Measurements from ENCODE around the gene USP35. TPM values are rescaled to one million over a fixed set of nuclear protein-coding genes. Genes with fewer than 3 reads are reported as not detected.

USP35 gene
- total RNA-seq, 1 experiment from 2014 or later = 6.0 TPM

- ChIA-PET CTCF (no interaction called here), RAD21 (ENCODE audit: low non-redundant PET in 1 of 2, low total read pairs in 2 of 2, uncharacterized antibody in 2 of 2, unreplicated experiment in 2 of 2) (no interaction called here), POLR2A (no interaction called here)
- Histone ChIP-seq H3K4me1 (ENCODE audit: control insufficient read depth in 1 of 2, insufficient read depth in 2 of 2, low read length in 2 of 2) (peaks cover 0 to 7% of the 10 kb centered on the region in 2 experiments; a peak in 2 of 4 replicates), H3K9ac (ENCODE audit: low read length) (no peak overlapping the region), H3K4me2 (ENCODE audit: low read length) (no peak overlapping the region), H3K36me3 (ENCODE audit: control insufficient read depth in 1 of 2, insufficient read depth in 2 of 2, low read length in 2 of 2) (peaks cover 0 to 10% of the 10 kb centered on the region in 2 experiments; a peak in 1 of 4 replicates), H3K9me3 (ENCODE audit: control insufficient read depth in 1 of 2, insufficient read depth in 1 of 2, low read depth in 1 of 2, low read length in 2 of 2) (no peaks in the 10 kb centered on the region), H2AFZ (ENCODE audit: low read depth, low read length, poor library complexity, severe bottlenecking) (no peak overlapping the region), H3K79me2 (ENCODE audit: insufficient read depth, low read length) (no peaks in the 10 kb centered on the region), H3K27me3 (ENCODE audit: insufficient read depth, low read length) (no peaks in the 10 kb centered on the region), H3K27ac (ENCODE audit: low read depth, low read length) (no peak overlapping the region), H3K9me2 (ENCODE audit: insufficient read depth) (no peaks in the 10 kb centered on the region), H3K4me3 (replicated peaks in 1 of 2; ENCODE audit: low read depth in 1 of 2, low read length in 2 of 2) (no peak overlapping the region), H4K20me1 (ENCODE audit: insufficient read depth) (no peaks in the 10 kb centered on the region)
- TF ChIP-seq EGR1 (IDR thresholded peaks at IDR 0.05; ENCODE audit: low read depth) (no peak), RAD21 (IDR thresholded peaks at IDR 0.05; ENCODE audit: low read depth) (no peak), CEBPB (IDR thresholded peaks at IDR 0.05; ENCODE audit: low read depth) (no peak), ELF1 (IDR thresholded peaks at IDR 0.05; ENCODE audit: borderline replicate concordance, low read depth) (no peak), CBX3 (IDR thresholded peaks at IDR 0.05; ENCODE audit: low read depth) (no peak), TCF7L2 (IDR thresholded peaks at IDR 0.05; ENCODE audit: borderline replicate concordance, extremely low read depth, insufficient read depth, insufficient read length) (no peak), ZFX (IDR thresholded peaks at IDR 0.05) (no peak), SP1 (IDR thresholded peaks at IDR 0.05; ENCODE audit: low read depth) (no peak), ZNF274 (IDR thresholded peaks at IDR 0.05; ENCODE audit: low read depth, low read length) (no peak), EZH2 (IDR thresholded peaks at IDR 0.05) (no peak)
- TF ChIP-seq, protein P1, sequence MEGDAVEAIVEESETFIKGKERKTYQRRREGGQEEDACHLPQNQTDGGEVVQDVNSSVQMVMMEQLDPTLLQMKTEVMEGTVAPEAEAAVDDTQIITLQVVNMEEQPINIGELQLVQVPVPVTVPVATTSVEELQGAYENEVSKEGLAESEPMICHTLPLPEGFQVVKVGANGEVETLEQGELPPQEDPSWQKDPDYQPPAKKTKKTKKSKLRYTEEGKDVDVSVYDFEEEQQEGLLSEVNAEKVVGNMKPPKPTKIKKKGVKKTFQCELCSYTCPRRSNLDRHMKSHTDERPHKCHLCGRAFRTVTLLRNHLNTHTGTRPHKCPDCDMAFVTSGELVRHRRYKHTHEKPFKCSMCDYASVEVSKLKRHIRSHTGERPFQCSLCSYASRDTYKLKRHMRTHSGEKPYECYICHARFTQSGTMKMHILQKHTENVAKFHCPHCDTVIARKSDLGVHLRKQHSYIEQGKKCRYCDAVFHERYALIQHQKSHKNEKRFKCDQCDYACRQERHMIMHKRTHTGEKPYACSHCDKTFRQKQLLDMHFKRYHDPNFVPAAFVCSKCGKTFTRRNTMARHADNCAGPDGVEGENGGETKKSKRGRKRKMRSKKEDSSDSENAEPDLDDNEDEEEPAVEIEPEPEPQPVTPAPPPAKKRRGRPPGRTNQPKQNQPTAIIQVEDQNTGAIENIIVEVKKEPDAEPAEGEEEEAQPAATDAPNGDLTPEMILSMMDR (IDR thresholded peaks at IDR 0.05 in 2 of 3, conservative IDR thresholded peaks at IDR 0.05 in 1 of 3; ENCODE audit: borderline replicate concordance in 1 of 3, insufficient read depth in 1 of 3, low read depth in 2 of 3, low read length in 2 of 3) = no peak
- TF ChIP-seq, protein P2, sequence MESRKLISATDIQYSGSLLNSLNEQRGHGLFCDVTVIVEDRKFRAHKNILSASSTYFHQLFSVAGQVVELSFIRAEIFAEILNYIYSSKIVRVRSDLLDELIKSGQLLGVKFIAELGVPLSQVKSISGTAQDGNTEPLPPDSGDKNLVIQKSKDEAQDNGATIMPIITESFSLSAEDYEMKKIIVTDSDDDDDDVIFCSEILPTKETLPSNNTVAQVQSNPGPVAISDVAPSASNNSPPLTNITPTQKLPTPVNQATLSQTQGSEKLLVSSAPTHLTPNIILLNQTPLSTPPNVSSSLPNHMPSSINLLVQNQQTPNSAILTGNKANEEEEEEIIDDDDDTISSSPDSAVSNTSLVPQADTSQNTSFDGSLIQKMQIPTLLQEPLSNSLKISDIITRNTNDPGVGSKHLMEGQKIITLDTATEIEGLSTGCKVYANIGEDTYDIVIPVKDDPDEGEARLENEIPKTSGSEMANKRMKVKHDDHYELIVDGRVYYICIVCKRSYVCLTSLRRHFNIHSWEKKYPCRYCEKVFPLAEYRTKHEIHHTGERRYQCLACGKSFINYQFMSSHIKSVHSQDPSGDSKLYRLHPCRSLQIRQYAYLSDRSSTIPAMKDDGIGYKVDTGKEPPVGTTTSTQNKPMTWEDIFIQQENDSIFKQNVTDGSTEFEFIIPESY (IDR thresholded peaks at IDR 0.05; ENCODE audit: extremely low read depth, insufficient replicate concordance, low read length) = no peak
- TF ChIP-seq, protein P3, sequence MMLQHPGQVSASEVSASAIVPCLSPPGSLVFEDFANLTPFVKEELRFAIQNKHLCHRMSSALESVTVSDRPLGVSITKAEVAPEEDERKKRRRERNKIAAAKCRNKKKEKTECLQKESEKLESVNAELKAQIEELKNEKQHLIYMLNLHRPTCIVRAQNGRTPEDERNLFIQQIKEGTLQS (IDR thresholded peaks at IDR 0.05) = no peak
- intact Hi-C loops (cut with micrococcal nuclease) = no loop called here
- no TSS peak for BruUV-seq (replicated peaks)
- DNase-seq (ENCODE audit: low read depth, low spot score) (no peak), ATAC-seq (no peak)
These were observed 24.1 kb downstream of the USP35 start for GRCh38 chr11:78212586-78213371.
